NCI-H460 (cell line): Measurements from ENCODE around the gene LYSMD4. TPM values are rescaled to one million over a fixed set of nuclear protein-coding genes. Genes with fewer than 3 reads are reported as not detected.
A peak's percentile ranks its signal among the peaks of the same experiment; 100 is the strongest.
"Not testable (repeated sequence)": the region's sequence is repeated elsewhere in the genome, so short reads cannot be mapped to it uniquely, and the experiment has no call there.

Experiments
- DNase-seq: peaks from one replicate; pipeline ENCODE4 v3.0.0-alpha.2; 2016; ENCODE audit warnings: low read depth; ENCODE audit errors: extremely low read depth
- polyA plus RNA-seq: library from polyadenylated mRNA; depleted of rRNA; stranded (reverse); fragments of >200 nt; gene quantifications from 2 replicates; pipeline ENCODE4 v1.2.3, GENCODE V29; 2014; cell fraction: nucleus; rRNA removed
- total RNA-seq: library from RNA; depleted of rRNA; stranded (reverse); fragments of >200 nt; shearing (Covaris generic); gene quantifications from 2 replicates; pipeline ENCODE4 v1.2.3, GENCODE V29; 2014; rRNA removed

The LYSMD4 gene
- 4.5 and 6.0 TPM in 2 replicates for total RNA-seq
- polyA plus RNA-seq, result 15.0 and 16.2 TPM in 2 replicates

GRCh38 chr15:99733268-99734039, at the start of gene LYSMD4:
LYSMD4 (minus strand) TSS chr15:99733437; CDS start chr15:99731999, 1,438 bp downstream.
- DNase-seq, result peak; percentile 90

GRCh38 chr15:99782029-99782428, 48.8 kb upstream of the LYSMD4 start:
- DNase-seq, result not testable (repeated sequence)

GRCh38 chr15:99777144-99777543, 43.9 kb upstream of the LYSMD4 start:
- DNase-seq, result no peak

- DNase-seq, result no peak
These were observed 31.3 kb upstream of the LYSMD4 start for GRCh38 chr15:99764522-99764921.

- DNase-seq, result no peak
These were observed 30.6 kb upstream of the LYSMD4 start for GRCh38 chr15:99763827-99764226.

GRCh38 chr15:99762288-99762687, 29.1 kb upstream of the LYSMD4 start:
- DNase-seq, result no peak

GRCh38 chr15:99755692-99756409, 22.6 kb upstream of the LYSMD4 start:
- peak; percentile 63 for DNase-seq

GRCh38 chr15:99753066-99753465, 19.8 kb upstream of the LYSMD4 start:
- no peak for DNase-seq

GRCh38 chr15:99752556-99752955, 19.3 kb upstream of the LYSMD4 start:
- no peak for DNase-seq

- DNase-seq, result not testable (repeated sequence)
These were observed 17.1 kb upstream of the LYSMD4 start for GRCh38 chr15:99750326-99750725.

GRCh38 chr15:99749386-99749785, 16.1 kb upstream of the LYSMD4 start:
- no peak for DNase-seq

- no peak for DNase-seq
These were observed 12.3 kb upstream of the LYSMD4 start for GRCh38 chr15:99745370-99746086.

- no peak for DNase-seq
These were observed 10.9 kb upstream of the LYSMD4 start for GRCh38 chr15:99744142-99744541.

GRCh38 chr15:99741835-99742234, 8.6 kb upstream of the LYSMD4 start:
- no peak for DNase-seq

- no peak for DNase-seq
These were observed 5.0 kb upstream of the LYSMD4 start for GRCh38 chr15:99738021-99738847.

- no peak for DNase-seq
These were observed 3.5 kb upstream of the LYSMD4 start for GRCh38 chr15:99736702-99737101.

- no peak for DNase-seq
These were observed 2.6 kb upstream of the LYSMD4 start for GRCh38 chr15:99735868-99736267.

- DNase-seq, result no peak
These were observed 1.3 kb upstream of the LYSMD4 start for GRCh38 chr15:99734575-99734974.

GRCh38 chr15:99734040-99734291, 729 bp upstream of the LYSMD4 start:
- DNase-seq, result not testable (repeated sequence)

GRCh38 chr15:99732751-99733267, 428 bp downstream of the LYSMD4 start:
- DNase-seq, result no peak
